Measurements from ENCODE around the gene DOCK8.
"Not testable (repeated sequence)": the region's sequence is repeated elsewhere in the genome, so short reads cannot be mapped to it uniquely, and the experiment has no call there.

The DOCK8 gene

GRCh38 chr9:224582-225520, 10.2 kb downstream of the DOCK8 start:
- no peak for DNase-seq (ENCODE audit: low read depth in 2 of 2)

- DNase-seq (ENCODE audit: low read depth in 2 of 2), result no peak
Measured at GRCh38 chr9:227860-228259, 13.2 kb downstream of the DOCK8 start.

GRCh38 chr9:228929-229695, 14.4 kb downstream of the DOCK8 start:
- no peak for DNase-seq (ENCODE audit: low read depth in 2 of 2)

GRCh38 chr9:231625-232024, 17.0 kb downstream of the DOCK8 start:
- not testable (repeated sequence) for DNase-seq (ENCODE audit: low read depth in 2 of 2)

GRCh38 chr9:233708-234107, 19.0 kb downstream of the DOCK8 start:
- not testable (repeated sequence) for DNase-seq (ENCODE audit: low read depth in 2 of 2)

- DNase-seq (ENCODE audit: low read depth in 2 of 2), result no peak
Measured at GRCh38 chr9:237141-237857, 22.6 kb downstream of the DOCK8 start.

GRCh38 chr9:237858-238345, 23.2 kb downstream of the DOCK8 start:
- no peak for DNase-seq (ENCODE audit: low read depth in 2 of 2)

- DNase-seq (ENCODE audit: low read depth in 2 of 2), result no peak
Measured at GRCh38 chr9:242461-243080, 27.9 kb downstream of the DOCK8 start.

GRCh38 chr9:248278-248961, 33.8 kb downstream of the DOCK8 start:
- no peak for DNase-seq (ENCODE audit: low read depth in 2 of 2)

- DNase-seq (ENCODE audit: low read depth in 2 of 2), result no peak
Measured at GRCh38 chr9:249025-249424, 34.4 kb downstream of the DOCK8 start.

GRCh38 chr9:250039-250438, 35.4 kb downstream of the DOCK8 start:
- DNase-seq (ENCODE audit: low read depth in 2 of 2), result no peak

GRCh38 chr9:250625-251024, 36.0 kb downstream of the DOCK8 start:
- DNase-seq (ENCODE audit: low read depth in 2 of 2), result no peak

GRCh38 chr9:251398-251797, 36.7 kb downstream of the DOCK8 start:
- no peak for DNase-seq (ENCODE audit: low read depth in 2 of 2)

- DNase-seq (ENCODE audit: low read depth in 2 of 2), result no peak
Measured at GRCh38 chr9:253539-253938, 38.9 kb downstream of the DOCK8 start.

- no peak for DNase-seq (ENCODE audit: low read depth in 2 of 2)
Measured at GRCh38 chr9:254516-254915, 39.9 kb downstream of the DOCK8 start.

GRCh38 chr9:257957-258356, 43.3 kb downstream of the DOCK8 start:
- no peak for DNase-seq (ENCODE audit: low read depth in 2 of 2)

GRCh38 chr9:259405-260404, 45.0 kb downstream of the DOCK8 start:
- DNase-seq (ENCODE audit: low read depth in 2 of 2), result no peak

GRCh38 chr9:264231-264630, 49.6 kb downstream of the DOCK8 start:
- DNase-seq (ENCODE audit: low read depth in 2 of 2), result no peak

- no peak for DNase-seq (ENCODE audit: low read depth in 2 of 2)
Measured at GRCh38 chr9:265209-265870, 50.7 kb downstream of the DOCK8 start.

Measured in fibroblast of skin of left biceps (primary cell).